CD4-positive, alpha-beta memory T cell (primary cell): ENCODE results near the gene CACNA1D. TPM values are rescaled to one million over a fixed set of nuclear protein-coding genes. Genes with fewer than 3 reads are reported as not detected.
A peak's percentile ranks its signal among the peaks of the same experiment; 100 is the strongest.

Experiments
- CTCF ChIA-PET: fragments of 350-600 bp; sonication (Branson Sonifier 250); formaldehyde crosslinking; loops from one replicate; lab custom pipeline; 2021; ENCODE audit warnings: inconsistent platforms; ENCODE audit not compliant: partially characterized antibody; lab: Charles Lee
- POLR2A ChIA-PET: fragments of 350-600 bp; sonication (Branson Sonifier 250); formaldehyde crosslinking; loops from one replicate; lab custom pipeline; 2021; ENCODE audit not compliant: partially characterized antibody; lab: Charles Lee
- DNase-seq, 5 donors: peaks; one replicate each; pipeline versions ENCODE4 v3.0.0 to v3.0.0-alpha.2; 2020 to 2022; ENCODE audit warnings: mixed read lengths in 1 of 5
- H3K27ac ChIP-seq: one replicate; pipeline ENCODE4 v1.7.0; 2013; ENCODE audit warnings: low read depth, low read length
- H3K27me3 ChIP-seq: 2 replicates; pipeline ENCODE4 v1.7.0; 2013; ENCODE audit warnings: mild to moderate bottlenecking, low read length, moderate library complexity; ENCODE audit not compliant: insufficient read depth
- H3K36me3 ChIP-seq: 2 replicates; pipeline ENCODE4 v1.7.0; 2013; ENCODE audit warnings: mild to moderate bottlenecking, low read length, moderate library complexity; ENCODE audit not compliant: insufficient read depth
- H3K4me1 ChIP-seq: 2 replicates; pipeline ENCODE4 v1.7.0; 2013; ENCODE audit warnings: mild to moderate bottlenecking, low read length, moderate library complexity; ENCODE audit not compliant: insufficient read depth
- H3K4me3 ChIP-seq, 2 donors: one replicate each; pipeline ENCODE4 v1.7.0; 2013; ENCODE audit warnings: low read length in 2 of 2, mild to moderate bottlenecking in 1 of 2
- H3K9me3 ChIP-seq, 2 donors: one replicate each; pipeline ENCODE4 v1.7.0; 2013; ENCODE audit warnings: low read length in 2 of 2, control low read depth in 1 of 2; ENCODE audit not compliant: control insufficient read depth in 1 of 2
- H3K27ac Mint-ChIP-seq, 7 donors: one replicate each; pipeline ENCODE4 v1.8.0; 2020 to 2021; ENCODE audit warnings: mixed read lengths in 7 of 7, mild to moderate bottlenecking in 6 of 7, inconsistent platforms in 3 of 7, moderate library complexity in 3 of 7
- H3K27me3 Mint-ChIP-seq, 2 donors: one replicate each; pipeline ENCODE4 v1.8.0; 2020 to 2021; ENCODE audit warnings: mixed read lengths in 2 of 2
- H3K36me3 Mint-ChIP-seq, 2 donors: one replicate each; pipeline ENCODE4 v1.8.0; 2020 to 2021; ENCODE audit warnings: mixed read lengths in 2 of 2, inconsistent platforms in 1 of 2, mild to moderate bottlenecking in 1 of 2
- H3K4me1 Mint-ChIP-seq, 4 donors: one replicate each; pipeline ENCODE4 v1.8.0; 2020 to 2021; ENCODE audit warnings: mixed read lengths in 4 of 4, mild to moderate bottlenecking in 1 of 4
- H3K4me3 Mint-ChIP-seq, 8 donors: one replicate each; pipeline ENCODE4 v1.8.0; 2020 to 2021; ENCODE audit warnings: mixed read lengths in 8 of 8, mild to moderate bottlenecking in 7 of 8, moderate library complexity in 6 of 8, inconsistent platforms in 3 of 8
- H3K9me3 Mint-ChIP-seq, 8 donors: one replicate each; pipeline ENCODE4 v1.8.0; 2020 to 2021; ENCODE audit warnings: mixed read lengths in 8 of 8, mild to moderate bottlenecking in 5 of 8, inconsistent platforms in 3 of 8, moderate library complexity in 1 of 8
- intact Hi-C: fragments of 100-400 bp; cut with micrococcal nuclease; formaldehyde crosslinking; loops from one replicate; pipeline ENCODE4 v1.15.1; 2023
- polyA plus RNA-seq, 2 donors: library from polyadenylated mRNA; unstranded; fragments of 300-500 nt; fragmentation: Illumina TruSeq; gene quantifications; one replicate each; pipeline ENCODE4 v1.2.3, GENCODE V29; 2021
- total RNA-seq, 2 experiments: library from RNA; stranded (reverse); gene quantifications; one replicate each; pipeline ENCODE4 v1.2.3, GENCODE V29; 2021

CACNA1D gene
- total and polyA plus RNA-seq, 4 experiments from 2014 or later, result 0.06 TPM; not detected in 3

- Mint-ChIP-seq H3K4me3 (peak overlapping the region in 2 of 8 donors; percentile 18 to 47), H3K27ac (no peak overlapping the region), H3K27me3 (peaks cover 0 to 4% of the 10 kb centered on the region in 2 donors), H3K4me1 (no peaks in the 10 kb centered on the region), H3K36me3 (no peaks in the 10 kb centered on the region), H3K9me3 (no peaks in the 10 kb centered on the region)
- no peak overlapping the region for H3K27ac ChIP-seq
- H3K4me1 ChIP-seq, result no peaks in the 10 kb centered on the region
- DNase-seq, result no peak
- ChIA-PET POLR2A (no interaction called here), CTCF (no interaction called here)
- intact Hi-C loops, result no loop called here
- H3K27me3 ChIP-seq, result no peaks in the 10 kb centered on the region
- H3K4me3 ChIP-seq, result no peak overlapping the region
- H3K36me3 ChIP-seq, result no peaks in the 10 kb centered on the region
- no peaks in the 10 kb centered on the region for H3K9me3 ChIP-seq
Measured at GRCh38 chr3:53818221-53819162, 324.1 kb downstream of the CACNA1D start.

- Mint-ChIP-seq H3K36me3 (no peaks in the 10 kb centered on the region), H3K27me3 (peaks cover 0 to 4% of the 10 kb centered on the region in 2 donors), H3K27ac (no peak overlapping the region), H3K9me3 (no peaks in the 10 kb centered on the region), H3K4me1 (no peaks in the 10 kb centered on the region), H3K4me3 (no peak overlapping the region)
- Histone ChIP-seq H3K4me1 (no peaks in the 10 kb centered on the region), H3K27ac (no peak overlapping the region), H3K4me3 (no peak overlapping the region), H3K27me3 (no peaks in the 10 kb centered on the region), H3K36me3 (no peaks in the 10 kb centered on the region), H3K9me3 (no peaks in the 10 kb centered on the region)
- CTCF ChIA-PET, result no interaction called here
- no peak for DNase-seq
- intact Hi-C loops, result no loop called here
- POLR2A ChIA-PET, result no interaction called here
Measured at GRCh38 chr3:53819163-53819868, 324.9 kb downstream of the CACNA1D start.

GRCh38 chr3:53820084-53820483 lies 325.7 kb downstream of the CACNA1D start:
- Mint-ChIP-seq H3K27ac (no peak overlapping the region), H3K36me3 (no peaks in the 10 kb centered on the region), H3K27me3 (peaks cover 0 to 4% of the 10 kb centered on the region in 2 donors), H3K4me3 (no peak overlapping the region), H3K4me1 (no peaks in the 10 kb centered on the region), H3K9me3 (no peaks in the 10 kb centered on the region)
- H3K27ac ChIP-seq, result no peak overlapping the region
- no peaks in the 10 kb centered on the region for H3K9me3 ChIP-seq
- no peaks in the 10 kb centered on the region for H3K27me3 ChIP-seq
- H3K36me3 ChIP-seq, result no peaks in the 10 kb centered on the region
- CTCF ChIA-PET, result no interaction called here
- H3K4me1 ChIP-seq, result no peaks in the 10 kb centered on the region
- no peak overlapping the region for H3K4me3 ChIP-seq
- POLR2A ChIA-PET, result no interaction called here
- no peak for DNase-seq
- intact Hi-C loops, result no loop called here

GRCh38 chr3:53820756-53821580 lies 326.6 kb downstream of the CACNA1D start:
- Histone ChIP-seq H3K4me3 (no peak overlapping the region), H3K36me3 (no peaks in the 10 kb centered on the region), H3K9me3 (no peaks in the 10 kb centered on the region), H3K4me1 (no peaks in the 10 kb centered on the region), H3K27ac (no peak overlapping the region), H3K27me3 (no peaks in the 10 kb centered on the region)
- no peak overlapping the region for H3K4me3 Mint-ChIP-seq
- ChIA-PET CTCF (no interaction called here), POLR2A (no interaction called here)
- H3K27me3 Mint-ChIP-seq, result peaks cover 0 to 4% of the 10 kb centered on the region in 2 donors
- intact Hi-C loops, result no loop called here
- no peaks in the 10 kb centered on the region for H3K4me1 Mint-ChIP-seq
- H3K27ac Mint-ChIP-seq, result no peak overlapping the region
- no peaks in the 10 kb centered on the region for H3K36me3 Mint-ChIP-seq
- H3K9me3 Mint-ChIP-seq, result peaks cover 0 to 1% (median 0%) of the 10 kb centered on the region in 8 donors
- DNase-seq, result no peak

GRCh38 chr3:53821631-53822121 lies 327.3 kb downstream of the CACNA1D start:
- no peak overlapping the region for H3K4me3 ChIP-seq
- ChIA-PET CTCF (no interaction called here), POLR2A (no interaction called here)
- H3K27ac Mint-ChIP-seq, result no peak overlapping the region
- H3K9me3 Mint-ChIP-seq, result peaks cover 0 to 1% (median 0%) of the 10 kb centered on the region in 8 donors
- no peaks in the 10 kb centered on the region for H3K36me3 Mint-ChIP-seq
- no peaks in the 10 kb centered on the region for H3K4me1 Mint-ChIP-seq
- H3K4me1 ChIP-seq, result no peaks in the 10 kb centered on the region
- H3K27me3 ChIP-seq, result no peaks in the 10 kb centered on the region
- no peak for DNase-seq
- no peak overlapping the region for H3K27ac ChIP-seq
- no peaks in the 10 kb centered on the region for H3K9me3 ChIP-seq
- H3K36me3 ChIP-seq, result no peaks in the 10 kb centered on the region
- H3K4me3 Mint-ChIP-seq, result no peak overlapping the region
- intact Hi-C loops, result no loop called here
- peaks cover 0 to 4% of the 10 kb centered on the region in 2 donors for H3K27me3 Mint-ChIP-seq

GRCh38 chr3:53822331-53822741 lies 327.9 kb downstream of the CACNA1D start:
- H3K9me3 Mint-ChIP-seq, result peaks cover 0 to 1% (median 0%) of the 10 kb centered on the region in 8 donors
- ChIA-PET CTCF (no interaction called here), POLR2A (no interaction called here)
- peaks cover 0 to 4% of the 10 kb centered on the region in 2 donors for H3K27me3 Mint-ChIP-seq
- H3K4me1 Mint-ChIP-seq, result no peaks in the 10 kb centered on the region
- H3K36me3 Mint-ChIP-seq, result no peaks in the 10 kb centered on the region
- H3K27ac Mint-ChIP-seq, result no peak overlapping the region
- no peak overlapping the region for H3K4me3 ChIP-seq
- no peaks in the 10 kb centered on the region for H3K9me3 ChIP-seq
- no peaks in the 10 kb centered on the region for H3K27me3 ChIP-seq
- H3K4me1 ChIP-seq, result no peaks in the 10 kb centered on the region
- no peak for DNase-seq
- no peaks in the 10 kb centered on the region for H3K36me3 ChIP-seq
- no peak overlapping the region for H3K27ac ChIP-seq
- intact Hi-C loops, result no loop called here
- H3K4me3 Mint-ChIP-seq, result no peak overlapping the region
